DND-41 (cell line): ENCODE data around the gene ZSWIM6.

Experiments
- ATAC-seq: fragments of 200-7000 bp; cut with Tn5 transposase; 3 replicates; pipeline ENCODE4 v1.9.1; 2021; ENCODE audit warnings: low read depth; ENCODE audit not compliant: insufficient read depth
- DNase-seq: peaks from one replicate; pipeline ENCODE4 v3.0.0-alpha.2; 2020
- H2AFZ ChIP-seq: 2 replicates; pipeline ENCODE4 v1.6.0; 2012; ENCODE audit warnings: low read depth, low read length
- H3K27ac ChIP-seq: 2 replicates; pipeline ENCODE4 v1.5.1; 2012; ENCODE audit warnings: low read length, inconsistent platforms
- H3K27me3 ChIP-seq: fragments of 200-600 bp; sonication (generic); 2 replicates; pipeline ENCODE4 v1.6.0; 2012; ENCODE audit warnings: low read length, mild to moderate bottlenecking, inconsistent platforms; ENCODE audit not compliant: insufficient read depth, poor library complexity
- H3K36me3 ChIP-seq: 2 replicates; pipeline ENCODE4 v1.5.1; 2012; ENCODE audit warnings: low read length, inconsistent platforms; ENCODE audit not compliant: insufficient read depth
- H3K4me1 ChIP-seq: 2 replicates; pipeline ENCODE4 v1.5.1; 2012; ENCODE audit warnings: mild to moderate bottlenecking, low read length; ENCODE audit not compliant: insufficient read depth
- H3K4me2 ChIP-seq: 2 replicates; pipeline ENCODE4 v1.6.0; 2012; ENCODE audit warnings: mild to moderate bottlenecking, moderate library complexity, low read length, inconsistent platforms; ENCODE audit not compliant: insufficient read depth
- H3K4me3 ChIP-seq, 2 experiments: fragments of 200-600 bp in 1 of 2; shearing (Covaris generic) in 1 of 2; 2 replicates each; pipeline ENCODE4 v1.5.1; 2012 to 2016; ENCODE audit warnings: inconsistent platforms in 2 of 2, low read length in 2 of 2, mild to moderate bottlenecking in 2 of 2, low read depth in 1 of 2, moderate library complexity in 1 of 2
- H3K79me2 ChIP-seq: 2 replicates; pipeline ENCODE4 v1.6.0; 2012; ENCODE audit warnings: low read length, inconsistent platforms; ENCODE audit not compliant: insufficient read depth
- H3K9ac ChIP-seq: 2 replicates; pipeline ENCODE4 v1.6.0; 2012; ENCODE audit warnings: low read depth, mild to moderate bottlenecking, inconsistent platforms, low read length, moderate library complexity
- H3K9me3 ChIP-seq: 2 replicates; pipeline ENCODE4 v1.5.1; 2012; ENCODE audit warnings: low read length, moderate library complexity, mild to moderate bottlenecking, inconsistent platforms; ENCODE audit not compliant: insufficient read depth, severe bottlenecking
- H4K20me1 ChIP-seq: 2 replicates; pipeline ENCODE4 v1.6.0; 2012; ENCODE audit warnings: low read length; ENCODE audit not compliant: insufficient read depth
- EZH2 ChIP-seq: IDR thresholded peaks from 3 replicates; pipeline ENCODE4 v1.6.1; 2012; ENCODE audit warnings: borderline replicate concordance, low read depth, mild to moderate bottlenecking, moderate library complexity, low read length, inconsistent platforms; ENCODE audit not compliant: severe bottlenecking
- TF ChIP-seq, protein P1 (sequence below): IDR thresholded peaks from 2 replicates; pipeline ENCODE4 v1.5.1; 2012; ENCODE audit warnings: borderline replicate concordance, low read length, moderate library complexity, mild to moderate bottlenecking; ENCODE audit not compliant: poor library complexity, severe bottlenecking; ENCODE audit errors: extremely low read depth

Gene ZSWIM6

DNA sequence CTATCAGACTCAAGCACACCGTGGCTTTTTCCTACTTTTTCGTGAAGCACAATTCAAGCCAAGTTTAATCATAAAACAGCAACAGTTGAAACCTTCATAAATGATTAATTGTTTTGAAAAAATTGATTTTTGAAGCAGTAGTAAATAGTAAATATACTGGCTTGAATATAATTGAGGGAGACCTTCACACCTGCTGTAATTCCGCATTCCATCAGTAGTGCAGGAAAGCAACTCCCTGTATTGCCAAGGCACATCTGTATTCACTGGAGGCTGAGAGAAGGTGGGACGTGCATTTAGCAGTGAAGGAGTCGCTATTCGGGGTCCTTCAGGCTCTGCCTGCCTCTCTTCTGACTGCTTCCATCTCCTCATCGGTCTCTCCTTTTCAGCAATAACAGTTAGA lies 203.8 kb downstream of the ZSWIM6 start:
- DNase-seq: no peak
- H3K9me3 ChIP-seq: no peaks in the 10 kb centered on the region
- TF ChIP-seq, protein P1, sequence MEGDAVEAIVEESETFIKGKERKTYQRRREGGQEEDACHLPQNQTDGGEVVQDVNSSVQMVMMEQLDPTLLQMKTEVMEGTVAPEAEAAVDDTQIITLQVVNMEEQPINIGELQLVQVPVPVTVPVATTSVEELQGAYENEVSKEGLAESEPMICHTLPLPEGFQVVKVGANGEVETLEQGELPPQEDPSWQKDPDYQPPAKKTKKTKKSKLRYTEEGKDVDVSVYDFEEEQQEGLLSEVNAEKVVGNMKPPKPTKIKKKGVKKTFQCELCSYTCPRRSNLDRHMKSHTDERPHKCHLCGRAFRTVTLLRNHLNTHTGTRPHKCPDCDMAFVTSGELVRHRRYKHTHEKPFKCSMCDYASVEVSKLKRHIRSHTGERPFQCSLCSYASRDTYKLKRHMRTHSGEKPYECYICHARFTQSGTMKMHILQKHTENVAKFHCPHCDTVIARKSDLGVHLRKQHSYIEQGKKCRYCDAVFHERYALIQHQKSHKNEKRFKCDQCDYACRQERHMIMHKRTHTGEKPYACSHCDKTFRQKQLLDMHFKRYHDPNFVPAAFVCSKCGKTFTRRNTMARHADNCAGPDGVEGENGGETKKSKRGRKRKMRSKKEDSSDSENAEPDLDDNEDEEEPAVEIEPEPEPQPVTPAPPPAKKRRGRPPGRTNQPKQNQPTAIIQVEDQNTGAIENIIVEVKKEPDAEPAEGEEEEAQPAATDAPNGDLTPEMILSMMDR: no peak
- TF ChIP-seq EZH2: no peak
- no peak overlapping the region for H3K9ac ChIP-seq
- no peaks in the 10 kb centered on the region; the same call in 1 of the 2 replicates for H3K36me3 ChIP-seq
- no peaks in the 10 kb centered on the region for H3K27me3 ChIP-seq
- no peak overlapping the region for H3K4me2 ChIP-seq
- no peak overlapping the region for H3K4me3 ChIP-seq
- no peak overlapping the region for H2AFZ ChIP-seq
- no peak for ATAC-seq
- H3K4me1 ChIP-seq: peaks cover 5% of the 10 kb centered on the region; the same call in 1 of the 2 replicates
- H4K20me1 ChIP-seq: no peaks in the 10 kb centered on the region
- H3K27ac ChIP-seq: no peak overlapping the region
- H3K79me2 ChIP-seq: no peaks in the 10 kb centered on the region

DNA sequence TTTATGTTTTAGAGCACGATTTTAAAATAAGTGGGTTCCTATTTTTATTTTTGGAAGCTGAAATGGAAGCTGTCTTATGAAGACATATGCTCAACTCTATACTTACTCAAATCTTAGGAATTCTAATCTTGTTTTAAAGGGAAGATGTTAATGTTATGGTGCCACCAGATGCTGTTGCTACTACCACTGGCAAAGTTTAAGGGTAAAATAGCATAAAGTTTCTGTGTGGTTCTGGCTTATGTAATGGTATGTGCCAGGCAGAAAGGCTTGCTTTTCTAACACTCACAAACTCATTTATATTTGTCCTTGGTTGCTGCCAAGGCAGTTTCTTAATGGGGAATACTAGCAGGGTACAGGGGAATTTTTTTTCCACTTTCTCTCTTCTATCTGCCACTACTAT lies 204.9 kb downstream of the ZSWIM6 start:
- peaks cover 6% of the 10 kb centered on the region for H3K36me3 ChIP-seq
- DNase-seq (no peak), ATAC-seq (no peak)
- H4K20me1 ChIP-seq: no peaks in the 10 kb centered on the region
- H3K27ac ChIP-seq: no peak overlapping the region
- no peak overlapping the region for H3K4me2 ChIP-seq
- no peak for TF ChIP-seq EZH2
- TF ChIP-seq, protein P1: no peak
- peaks cover 5% of the 10 kb centered on the region; the same call in 1 of the 2 replicates for H3K4me1 ChIP-seq
- H3K79me2 ChIP-seq: no peaks in the 10 kb centered on the region
- H3K27me3 ChIP-seq: no peaks in the 10 kb centered on the region
- H2AFZ ChIP-seq: no peak overlapping the region
- H3K4me3 ChIP-seq: no peak overlapping the region
- H3K9me3 ChIP-seq: no peaks in the 10 kb centered on the region
- no peak overlapping the region for H3K9ac ChIP-seq

DNA sequence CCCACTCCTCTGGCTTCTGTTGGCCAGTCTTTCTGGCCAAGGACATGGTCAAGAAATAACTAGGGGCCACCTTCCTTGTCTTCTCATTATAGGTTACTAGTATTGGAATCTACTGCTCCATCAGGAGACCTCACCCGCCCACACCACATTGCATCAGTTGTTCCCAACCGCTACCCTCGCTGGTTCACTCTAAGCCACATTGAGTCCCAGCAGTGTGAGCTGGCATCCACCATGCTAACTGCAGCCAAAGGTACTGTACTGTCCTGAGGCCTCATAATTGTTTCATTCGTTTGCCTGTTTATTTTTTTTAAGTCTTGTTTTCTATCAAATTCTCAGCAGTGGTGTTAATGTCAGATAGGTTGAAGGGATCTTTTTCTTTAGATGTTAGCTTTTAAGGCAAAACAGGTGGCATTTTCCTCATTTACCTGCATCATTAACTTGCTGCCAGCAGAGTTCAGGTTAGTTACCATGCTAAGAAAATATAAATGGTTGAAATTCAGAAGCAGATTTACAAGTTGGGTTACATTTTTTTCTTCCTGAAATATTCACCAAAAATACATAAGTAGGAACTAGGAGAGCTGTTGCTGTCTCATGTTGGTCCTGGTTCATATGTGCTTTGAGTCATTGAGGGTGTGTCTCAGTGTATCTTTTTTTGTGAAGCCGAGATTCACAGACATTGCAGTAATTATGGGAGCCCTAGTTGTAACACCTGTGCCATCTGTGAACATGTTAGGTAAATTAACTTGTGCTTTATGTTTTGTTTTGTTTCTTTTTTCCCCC lies 206.9 kb downstream of the ZSWIM6 start:
- no peaks in the 10 kb centered on the region for H4K20me1 ChIP-seq
- peaks cover 25% of the 10 kb centered on the region for H3K36me3 ChIP-seq
- TF ChIP-seq EZH2: no peak
- TF ChIP-seq, protein P1: no peak
- H3K4me1 ChIP-seq: peaks cover 5% of the 10 kb centered on the region; the same call in 1 of the 2 replicates
- H3K9me3 ChIP-seq: peaks cover 7% of the 10 kb centered on the region
- H2AFZ ChIP-seq: no peak overlapping the region
- ATAC-seq (no peak), DNase-seq (no peak)
- no peak overlapping the region for H3K27ac ChIP-seq
- no peaks in the 10 kb centered on the region for H3K27me3 ChIP-seq
- H3K4me2 ChIP-seq: no peak overlapping the region
- H3K9ac ChIP-seq: no peak overlapping the region
- H3K4me3 ChIP-seq: no peak overlapping the region
- no peaks in the 10 kb centered on the region for H3K79me2 ChIP-seq
